ENCODE measurements around the gene PLD5. TPM values are rescaled to one million over a fixed set of nuclear protein-coding genes. Genes with fewer than 3 reads are reported as not detected.

Gene PLD5
- total and polyA plus RNA-seq, 2 donors (not counting 3 experiments of a cell fraction or from before 2014, with no cell fraction given), result not detected

GRCh38 chr1:242133796-242134195, 390.7 kb downstream of the PLD5 start:
- H3K9ac ChIP-seq (replicated peaks; ENCODE audit: extremely low read depth, insufficient read depth, low read length), result no peak overlapping the region
- no peak overlapping the region for H2AFZ ChIP-seq (ENCODE audit: low read depth, low read length)
- H3K36me3 ChIP-seq (ENCODE audit: control insufficient read depth in 2 of 2, extremely low read depth in 1 of 2, insufficient read depth in 2 of 2, low read length in 2 of 2), result no peaks in the 10 kb centered on the region
- no TSS peak for BruUV-seq (replicated peaks)
- intact Hi-C loops (cut with micrococcal nuclease) (no loop called here), dilution Hi-C loops (cut with MboI; ENCODE audit: extremely low pct_ligation_motif_present, low sequenced_read_pairs) (no loop called here)
- no peaks in the 10 kb centered on the region for H3K27me3 ChIP-seq (ENCODE audit: control insufficient read depth in 2 of 2, insufficient read depth in 2 of 2, low read length in 2 of 2)
- TF ChIP-seq POLR2AphosphoS5 (IDR thresholded peaks at IDR 0.05; ENCODE audit: insufficient read depth, low read depth, low read length) (no peak), POLR2A (IDR thresholded peaks at IDR 0.05; ENCODE audit: low read depth, low read length) (no peak), MAX (IDR thresholded peaks at IDR 0.05; ENCODE audit: insufficient read depth, insufficient read length) (no peak), MYC (IDR thresholded peaks at IDR 0.05; ENCODE audit: low read depth, low read length) (no peak), FOS (IDR thresholded peaks at IDR 0.05; ENCODE audit: borderline replicate concordance, insufficient read depth, low read length) (no peak), GATA2 (IDR thresholded peaks at IDR 0.05; ENCODE audit: insufficient read depth, insufficient read length, low read depth, low read length) (no peak), JUN (IDR thresholded peaks at IDR 0.05; ENCODE audit: borderline replicate concordance, insufficient read depth, insufficient read length, low read depth) (no peak), EZH2 (IDR thresholded peaks at IDR 0.05; ENCODE audit: borderline replicate concordance, low read depth, low read length, severe bottlenecking) (no peak)
- TF ChIP-seq, protein P1, sequence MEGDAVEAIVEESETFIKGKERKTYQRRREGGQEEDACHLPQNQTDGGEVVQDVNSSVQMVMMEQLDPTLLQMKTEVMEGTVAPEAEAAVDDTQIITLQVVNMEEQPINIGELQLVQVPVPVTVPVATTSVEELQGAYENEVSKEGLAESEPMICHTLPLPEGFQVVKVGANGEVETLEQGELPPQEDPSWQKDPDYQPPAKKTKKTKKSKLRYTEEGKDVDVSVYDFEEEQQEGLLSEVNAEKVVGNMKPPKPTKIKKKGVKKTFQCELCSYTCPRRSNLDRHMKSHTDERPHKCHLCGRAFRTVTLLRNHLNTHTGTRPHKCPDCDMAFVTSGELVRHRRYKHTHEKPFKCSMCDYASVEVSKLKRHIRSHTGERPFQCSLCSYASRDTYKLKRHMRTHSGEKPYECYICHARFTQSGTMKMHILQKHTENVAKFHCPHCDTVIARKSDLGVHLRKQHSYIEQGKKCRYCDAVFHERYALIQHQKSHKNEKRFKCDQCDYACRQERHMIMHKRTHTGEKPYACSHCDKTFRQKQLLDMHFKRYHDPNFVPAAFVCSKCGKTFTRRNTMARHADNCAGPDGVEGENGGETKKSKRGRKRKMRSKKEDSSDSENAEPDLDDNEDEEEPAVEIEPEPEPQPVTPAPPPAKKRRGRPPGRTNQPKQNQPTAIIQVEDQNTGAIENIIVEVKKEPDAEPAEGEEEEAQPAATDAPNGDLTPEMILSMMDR (IDR thresholded peaks at IDR 0.05; ENCODE audit: extremely low read depth in 1 of 2, insufficient read depth in 1 of 2, low read depth in 1 of 2, low read length in 2 of 2), result no peak
- no peaks in the 10 kb centered on the region for H4K20me1 ChIP-seq (replicated peaks; ENCODE audit: control insufficient read depth, extremely low read depth, insufficient read depth, low read length)
- no peak overlapping the region for H3K27ac ChIP-seq (ENCODE audit: insufficient read depth, low read depth, low read length)
- no peaks in the 10 kb centered on the region for H3K9me3 ChIP-seq (replicated peaks; ENCODE audit: control insufficient read depth, insufficient read depth, low read length)
- POLR2A ChIA-PET, result no interaction called here
- FAIRE-seq (no peak), DNase-seq (ENCODE audit: low read depth, low spot score) (no peak)
- H3K9me1 ChIP-seq (replicated peaks; ENCODE audit: control insufficient read depth, extremely low read depth, insufficient read depth, low read length), result no peaks in the 10 kb centered on the region
- H3K4me1 ChIP-seq (ENCODE audit: control insufficient read depth, extremely low read depth, insufficient read depth, low read length), result no peaks in the 10 kb centered on the region
- CTCF ChIA-PET, result no interaction called here
- H3K4me3 ChIP-seq (replicated peaks in 1 of 3; ENCODE audit: insufficient read depth in 1 of 3, low read depth in 1 of 3, low read length in 3 of 3), result no peak overlapping the region
- no peaks in the 10 kb centered on the region for H3K79me2 ChIP-seq (ENCODE audit: control insufficient read depth, insufficient read depth, low read length)
- H3K4me2 ChIP-seq (ENCODE audit: insufficient read depth, low read length), result no peak overlapping the region

Measured in endothelial cell of umbilical vein (primary cell).